Measurements from ENCODE around the gene MPO. TPM values are rescaled to one million over a fixed set of nuclear protein-coding genes. Genes with fewer than 3 reads are reported as not detected.
A peak's percentile ranks its signal among the peaks of the same experiment; 100 is the strongest.

Gene MPO
- total RNA-seq, 1 experiment from 2014 or later = not detected

- H3K4me3 ChIP-seq (ENCODE audit: insufficient read depth, low read depth, low read length) = no peak overlapping the region
- H3K27me3 ChIP-seq (ENCODE audit: control insufficient read depth, insufficient read depth, low read length) = no peaks in the 10 kb centered on the region; the same call in 1 of the 2 replicates
- H3K36me3 ChIP-seq (replicated peaks; ENCODE audit: control insufficient read depth, insufficient read depth, low read length) = no peaks in the 10 kb centered on the region; the same call in 1 of the 2 replicates
- DNase-seq = peak; percentile 33
These were observed 24.2 kb upstream of the MPO start for GRCh38 chr17:58304750-58305486.

- peak; percentile 96 for DNase-seq
- H3K27me3 ChIP-seq (ENCODE audit: control insufficient read depth, insufficient read depth, low read length) = no peaks in the 10 kb centered on the region; the same call in 1 of the 2 replicates
- no peaks in the 10 kb centered on the region; the same call in 1 of the 2 replicates for H3K36me3 ChIP-seq (replicated peaks; ENCODE audit: control insufficient read depth, insufficient read depth, low read length)
- no peak overlapping the region for H3K4me3 ChIP-seq (ENCODE audit: insufficient read depth, low read depth, low read length)
These were observed 23.4 kb upstream of the MPO start for GRCh38 chr17:58303971-58304749.

GRCh38 chr17:58302919-58303585, 22.3 kb upstream of the MPO start:
- H3K4me3 ChIP-seq (ENCODE audit: insufficient read depth, low read depth, low read length) = no peak overlapping the region
- no peaks in the 10 kb centered on the region; the same call in 1 of the 2 replicates for H3K27me3 ChIP-seq (ENCODE audit: control insufficient read depth, insufficient read depth, low read length)
- H3K36me3 ChIP-seq (replicated peaks; ENCODE audit: control insufficient read depth, insufficient read depth, low read length) = no peaks in the 10 kb centered on the region; the same call in 1 of the 2 replicates
- DNase-seq = peak; percentile 70

- Histone ChIP-seq H3K27me3 (ENCODE audit: control insufficient read depth, insufficient read depth, low read length) (no peaks in the 10 kb centered on the region; the same call in 1 of the 2 replicates), H3K4me3 (ENCODE audit: insufficient read depth, low read depth, low read length) (no peak overlapping the region), H3K36me3 (replicated peaks; ENCODE audit: control insufficient read depth, insufficient read depth, low read length) (no peaks in the 10 kb centered on the region; the same call in 1 of the 2 replicates)
- DNase-seq = peak; percentile 38
These were observed 21.6 kb upstream of the MPO start for GRCh38 chr17:58302171-58302918.

- no peaks in the 10 kb centered on the region; the same call in 1 of the 2 replicates for H3K27me3 ChIP-seq (ENCODE audit: control insufficient read depth, insufficient read depth, low read length)
- DNase-seq = peak; percentile 48
- no peak overlapping the region for H3K4me3 ChIP-seq (ENCODE audit: insufficient read depth, low read depth, low read length)
- no peaks in the 10 kb centered on the region for H3K36me3 ChIP-seq (replicated peaks; ENCODE audit: control insufficient read depth, insufficient read depth, low read length)
These were observed 20.9 kb upstream of the MPO start for GRCh38 chr17:58301504-58302150.

- H3K36me3 ChIP-seq (replicated peaks; ENCODE audit: control insufficient read depth, insufficient read depth, low read length) = no peaks in the 10 kb centered on the region
- H3K27me3 ChIP-seq (ENCODE audit: control insufficient read depth, insufficient read depth, low read length) = no peaks in the 10 kb centered on the region; the same call in 1 of the 2 replicates
- no peak overlapping the region for H3K4me3 ChIP-seq (ENCODE audit: insufficient read depth, low read depth, low read length)
- DNase-seq = peak; percentile 22
These were observed 19.6 kb upstream of the MPO start for GRCh38 chr17:58300336-58300735.

- Histone ChIP-seq H3K27me3 (ENCODE audit: control insufficient read depth, insufficient read depth, low read length) (no peaks in the 10 kb centered on the region), H3K4me3 (ENCODE audit: insufficient read depth, low read depth, low read length) (no peak overlapping the region), H3K36me3 (replicated peaks; ENCODE audit: control insufficient read depth, insufficient read depth, low read length) (no peaks in the 10 kb centered on the region)
- no peak for DNase-seq
These were observed 13.3 kb upstream of the MPO start for GRCh38 chr17:58294034-58294433.

GRCh38 chr17:58291246-58291645, 10.5 kb upstream of the MPO start:
- no peaks in the 10 kb centered on the region for H3K36me3 ChIP-seq (replicated peaks; ENCODE audit: control insufficient read depth, insufficient read depth, low read length)
- H3K4me3 ChIP-seq (ENCODE audit: insufficient read depth, low read depth, low read length) = no peak overlapping the region
- no peak for DNase-seq
- no peaks in the 10 kb centered on the region for H3K27me3 ChIP-seq (ENCODE audit: control insufficient read depth, insufficient read depth, low read length)

GRCh38 chr17:58289869-58290268, 9.1 kb upstream of the MPO start:
- no peak overlapping the region for H3K4me3 ChIP-seq (ENCODE audit: insufficient read depth, low read depth, low read length)
- H3K36me3 ChIP-seq (replicated peaks; ENCODE audit: control insufficient read depth, insufficient read depth, low read length) = no peaks in the 10 kb centered on the region
- H3K27me3 ChIP-seq (ENCODE audit: control insufficient read depth, insufficient read depth, low read length) = no peaks in the 10 kb centered on the region
- DNase-seq = no peak

GRCh38 chr17:58285422-58285810, 4.7 kb upstream of the MPO start:
- no peak for DNase-seq
- no peak overlapping the region for H3K4me3 ChIP-seq (ENCODE audit: insufficient read depth, low read depth, low read length)
- no peaks in the 10 kb centered on the region; the same call in 1 of the 2 replicates for H3K27me3 ChIP-seq (ENCODE audit: control insufficient read depth, insufficient read depth, low read length)
- H3K36me3 ChIP-seq (replicated peaks; ENCODE audit: control insufficient read depth, insufficient read depth, low read length) = no peaks in the 10 kb centered on the region

GRCh38 chr17:58284613-58285421, 4.1 kb upstream of the MPO start:
- DNase-seq = peak; percentile 80
- no peaks in the 10 kb centered on the region for H3K36me3 ChIP-seq (replicated peaks; ENCODE audit: control insufficient read depth, insufficient read depth, low read length)
- peaks cover 3% of the 10 kb centered on the region; the same call in 1 of the 2 replicates for H3K27me3 ChIP-seq (ENCODE audit: control insufficient read depth, insufficient read depth, low read length)
- H3K4me3 ChIP-seq (ENCODE audit: insufficient read depth, low read depth, low read length) = no peak overlapping the region

- Histone ChIP-seq H3K36me3 (replicated peaks; ENCODE audit: control insufficient read depth, insufficient read depth, low read length) (no peaks in the 10 kb centered on the region), H3K4me3 (ENCODE audit: insufficient read depth, low read depth, low read length) (no peak overlapping the region), H3K27me3 (ENCODE audit: control insufficient read depth, insufficient read depth, low read length) (peaks cover 11% of the 10 kb centered on the region)
- no peak for DNase-seq
These were observed 3.2 kb upstream of the MPO start for GRCh38 chr17:58283674-58284612.
